SK-N-SH (cell line): ENCODE data around the gene PDE10A. TPM values are rescaled to one million over a fixed set of nuclear protein-coding genes. Genes with fewer than 3 reads are reported as not detected.

ENCODE experiments used
- CTCF ChIA-PET: fragments of 300-600, 350-600 bp; formaldehyde crosslinking; extraction: SDS; loops from one replicate; lab custom pipeline; 2021; lab: Yijun Ruan, JAX
- POLR2A ChIA-PET: fragments of 350-600 bp; sonication (Branson Sonifier 250); formaldehyde crosslinking; extraction: SDS; loops from one replicate; lab custom pipeline; 2020; ENCODE audit warnings: antibody characterized with exemption, inconsistent platforms; lab: Yijun Ruan, JAX
- DNase-seq: peaks from one replicate; pipeline ENCODE4 v3.0.0; 2012
- H2AFZ ChIP-seq: fragments of 200-600 bp; sonication (generic); 2 replicates; pipeline ENCODE4 v1.8.1; 2016; ENCODE audit warnings: antibody characterized with exemption, mild to moderate bottlenecking, low read depth
- H3F3A ChIP-seq: fragments of 200-600 bp; sonication (generic); replicated peaks from 2 replicates; pipeline ENCODE3; 2016; ENCODE audit warnings: antibody characterized with exemption, mild to moderate bottlenecking; ENCODE audit not compliant: insufficient read depth
- H3K27ac ChIP-seq, 2 experiments: fragments of 200-500 bp in 1 of 2; fragments of 200-600 bp in 1 of 2; sonication (Bioruptor generic) in 1 of 2; sonication (generic), shearing (Covaris generic) in 1 of 2; 2 replicates each; pipeline versions ENCODE4 v1.5.1 to v1.6.1; 2014 to 2016; ENCODE audit warnings: low read depth in 2 of 2, inconsistent platforms in 1 of 2, low read length in 1 of 2, mild to moderate bottlenecking in 1 of 2, mixed read lengths in 1 of 2
- H3K27me3 ChIP-seq: fragments of 200-600 bp; sonication (generic), shearing (Covaris generic); 2 replicates; pipeline ENCODE4 v1.6.1; 2016; ENCODE audit warnings: mixed run types; ENCODE audit not compliant: insufficient read depth
- H3K36me3 ChIP-seq, 2 experiments: fragments of 200-500 bp in 1 of 2; fragments of 200-600 bp in 1 of 2; sonication (Bioruptor generic) in 1 of 2; sonication (generic) in 1 of 2; replicated peaks in 1 of 2; 2 replicates each; pipeline versions ENCODE3 to v1.5.1; 2014 to 2016; ENCODE audit warnings: low read length in 1 of 2, mild to moderate bottlenecking in 1 of 2; ENCODE audit not compliant: insufficient read depth in 2 of 2, control insufficient read depth in 1 of 2
- H3K4me1 ChIP-seq, 2 experiments: fragments of 200-500 bp in 1 of 2; fragments of 200-600 bp in 1 of 2; sonication (Bioruptor generic) in 1 of 2; sonication (generic), shearing (Covaris generic) in 1 of 2; 2 replicates each; pipeline versions ENCODE4 v1.5.1 to v1.6.1; 2014 to 2016; ENCODE audit warnings: low read depth in 1 of 2, low read length in 1 of 2, mixed run types in 1 of 2; ENCODE audit not compliant: insufficient read depth in 2 of 2, control insufficient read depth in 1 of 2
- H3K4me2 ChIP-seq: fragments of 200-600 bp; sonication (generic), shearing (Covaris generic); 2 replicates; pipeline ENCODE4 v1.6.1; 2017; ENCODE audit warnings: mixed run types
- H3K4me3 ChIP-seq, 2 experiments: fragments of 200-500 bp in 1 of 2; fragments of 200-600 bp in 1 of 2; sonication (Bioruptor generic) in 1 of 2; sonication (generic), shearing (Covaris generic) in 1 of 2; 2 replicates each; pipeline versions ENCODE4 v1.5.1 to v1.8.1; 2014 to 2016; ENCODE audit warnings: low read depth in 2 of 2, inconsistent platforms in 1 of 2, low read length in 1 of 2, mild to moderate bottlenecking in 1 of 2, mixed read lengths in 1 of 2, moderate library complexity in 1 of 2
- H3K79me2 ChIP-seq: fragments of 200-600 bp; sonication (generic); 2 replicates; pipeline ENCODE4 v1.8.1; 2017; ENCODE audit warnings: mild to moderate bottlenecking; ENCODE audit not compliant: insufficient read depth
- H3K9ac ChIP-seq: fragments of 200-600 bp; sonication (generic); 2 replicates; pipeline ENCODE4 v1.6.1; 2017; ENCODE audit warnings: mixed run types
- H3K9me2 ChIP-seq: fragments of 200-600 bp; sonication (generic); 2 replicates; pipeline ENCODE4 v1.6.1; 2017; ENCODE audit warnings: mixed run types
- H3K9me3 ChIP-seq: fragments of 200-600 bp; sonication (generic); 2 replicates; pipeline ENCODE4 v1.6.1; 2017; ENCODE audit warnings: mixed run types, mild to moderate bottlenecking, moderate library complexity
- H4K20me1 ChIP-seq: fragments of 200-600 bp; sonication (generic); 2 replicates; pipeline ENCODE4 v1.6.1; 2017; ENCODE audit warnings: mild to moderate bottlenecking, mixed run types; ENCODE audit not compliant: insufficient read depth
- CTCF ChIP-seq: fragments of 200-600 bp; sonication (generic); IDR thresholded peaks from 2 replicates; pipeline ENCODE4 v1.6.1; 2017; ENCODE audit warnings: antibody characterized with exemption, mild to moderate bottlenecking, moderate library complexity
- EP300 ChIP-seq, 2 experiments: IDR thresholded peaks; 2 replicates each; pipeline versions ENCODE4 v1.4.0 to v1.6.1; 2012; ENCODE audit warnings: borderline replicate concordance in 1 of 2, low read depth in 1 of 2, low read length in 1 of 2
- EZH2phosphoT487 ChIP-seq: fragments of 200-600 bp; sonication (generic); IDR thresholded peaks from 2 replicates; pipeline ENCODE4 v1.6.1; 2017; ENCODE audit warnings: low read depth, mixed run types, mild to moderate bottlenecking, antibody characterized with exemption, moderate library complexity, borderline replicate concordance
- FOSL2 ChIP-seq: IDR thresholded peaks from 2 replicates; pipeline ENCODE4 v1.4.0; 2012; ENCODE audit warnings: low read depth, mild to moderate bottlenecking, moderate library complexity, borderline replicate concordance
- FOXM1 ChIP-seq: IDR thresholded peaks from 2 replicates; pipeline ENCODE4 v1.4.0; 2012; ENCODE audit warnings: low read depth, mild to moderate bottlenecking
- GATA2 ChIP-seq: sonication (generic); formaldehyde crosslinking; IDR thresholded peaks from 2 replicates; pipeline ENCODE4 v1.5.0; 2020; ENCODE audit warnings: mild to moderate bottlenecking, missing genetic modification reagents
- IRF3 ChIP-seq: fragments of 150-350 bp; IDR thresholded peaks from 2 replicates; pipeline ENCODE4 v1.6.1; 2016; ENCODE audit warnings: mild to moderate bottlenecking, low read depth, low read length
- MAX ChIP-seq: IDR thresholded peaks from 2 replicates; pipeline ENCODE4 v1.4.0; 2012; ENCODE audit warnings: low read depth
- MXI1 ChIP-seq: IDR thresholded peaks from 2 replicates; pipeline ENCODE4 v1.6.1; 2012; ENCODE audit warnings: mild to moderate bottlenecking, low read depth, low read length, improper control_type of control experiment
- NFIC ChIP-seq: IDR thresholded peaks from 2 replicates; pipeline ENCODE4 v1.4.0; 2012; ENCODE audit warnings: borderline replicate concordance
- PBX3 ChIP-seq: IDR thresholded peaks from 2 replicates; pipeline ENCODE4; 2012
- POLR2AphosphoS5 ChIP-seq: IDR thresholded peaks from 2 replicates; pipeline ENCODE4 v1.6.1; 2012; ENCODE audit warnings: low read depth, low read length
- RAD21 ChIP-seq: IDR thresholded peaks from 2 replicates; pipeline ENCODE4 v1.6.1; 2012; ENCODE audit warnings: mild to moderate bottlenecking, low read length
- RCOR1 ChIP-seq: fragments of 150-350 bp; IDR thresholded peaks from 2 replicates; pipeline ENCODE4 v1.6.1; 2017; ENCODE audit warnings: antibody characterized with exemption, low read length
- RFX5 ChIP-seq: IDR thresholded peaks from 2 replicates; pipeline ENCODE4 v1.6.1; 2012; ENCODE audit warnings: mild to moderate bottlenecking, improper control_type of control experiment, low read length
- RXRA ChIP-seq: IDR thresholded peaks from 2 replicates; pipeline ENCODE4 v1.4.0; 2012; ENCODE audit warnings: low read depth, mild to moderate bottlenecking, borderline replicate concordance
- SMC3 ChIP-seq: IDR thresholded peaks from 2 replicates; pipeline ENCODE4 v1.6.1; 2012; ENCODE audit warnings: low read depth, low read length, improper control_type of control experiment
- TCF12 ChIP-seq: IDR thresholded peaks from 2 replicates; pipeline ENCODE4 v1.4.0; 2012
- TEAD4 ChIP-seq: IDR thresholded peaks from 2 replicates; pipeline ENCODE4 v1.4.0; 2012; ENCODE audit warnings: mild to moderate bottlenecking, borderline replicate concordance; ENCODE audit not compliant: insufficient read depth
- YY1 ChIP-seq: IDR thresholded peaks from 2 replicates; pipeline ENCODE4 v1.4.0; 2012; ENCODE audit warnings: low read depth, mild to moderate bottlenecking
- ZBTB33 ChIP-seq: IDR thresholded peaks from 2 replicates; pipeline ENCODE4 v1.4.0; 2012; ENCODE audit warnings: low read depth, borderline replicate concordance
- WGBS: methylation state at CpG from one replicate; pipeline ENCODE4 v1.1.6; 2017; ENCODE audit warnings: low lambda C conversion rate; 5-methylcytosine and 5-hydroxymethylcytosine counted together
- polyA plus RNA-seq, 3 experiments: library from polyadenylated mRNA; depleted of rRNA; stranded (reverse); fragments of >200 nt; gene quantifications; 2 replicates each; pipeline ENCODE4 v1.2.3, GENCODE V29; 2012

The PDE10A gene
- polyA plus RNA-seq, 1 of the 3 experiments (the other 2 are of a cell fraction): 0.43 TPM

GRCh38 chr6:165426892-165427291 is 236.1 kb downstream of the PDE10A start:
- no peak overlapping the region for H3K27ac ChIP-seq
- H3K9me3 ChIP-seq: no peaks in the 10 kb centered on the region
- H3K4me3 ChIP-seq: no peak overlapping the region
- POLR2A ChIA-PET: no interaction called here
- H3K4me2 ChIP-seq: no peak overlapping the region
- H3K9me2 ChIP-seq: 0 out of 2 replicates have a peak, but pooled peaks cover 3% of the 10 kb centered on the region
- no peaks in the 10 kb centered on the region for H3K27me3 ChIP-seq
- no peaks in the 10 kb centered on the region for H3K4me1 ChIP-seq
- H3K79me2 ChIP-seq: no peaks in the 10 kb centered on the region
- TF ChIP-seq MXI1 (no peak), CTCF (no peak), RCOR1 (no peak), MAX (no peak), NFIC (no peak), IRF3 (no peak), EP300 (IDR thresholded peaks at IDR 0.05; ENCODE audit: borderline replicate concordance in 1 of 2, low read depth in 1 of 2, low read length in 1 of 2) (no peak), RXRA (no peak), TEAD4 (no peak), RFX5 (no peak), PBX3 (no peak), POLR2AphosphoS5 (no peak)
- no peaks in the 10 kb centered on the region for H4K20me1 ChIP-seq
- 53% methylated on average over 2 of the region's 2 CpGs for WGBS
- H2AFZ ChIP-seq: no peak overlapping the region
- no peak for DNase-seq
- CTCF ChIA-PET: interaction anchor here (0.6 to 4.1 kb wide), 3 partner anchors 13 to 423 kb away, joined by 3 to 15 read pairs (median 3); no protein-coding TSS in a partner anchor
- no peak overlapping the region for H3K9ac ChIP-seq
- H3F3A ChIP-seq: no peaks in the 10 kb centered on the region
- H3K36me3 ChIP-seq: no peaks in the 10 kb centered on the region

GRCh38 chr6:165422192-165422591 is 240.8 kb downstream of the PDE10A start:
- Histone ChIP-seq H3K4me3 (no peak overlapping the region), H3K27ac (no peak overlapping the region)
- DNase-seq: no peak
- TF ChIP-seq FOSL2 (no peak), YY1 (no peak), FOXM1 (no peak), RAD21 (no peak), POLR2AphosphoS5 (no peak), NFIC (no peak), RCOR1 (no peak), RXRA (no peak), GATA2 (CRISPR knock-in tag) (no peak), SMC3 (no peak), EZH2phosphoT487 (no peak), ZBTB33 (no peak), IRF3 (no peak), TCF12 (no peak)
- TF ChIP-seq, all 33 proteins: peak for 0
- H3K9me3 ChIP-seq: no peaks in the 10 kb centered on the region
- H3K4me2 ChIP-seq: no peak overlapping the region
- no peaks in the 10 kb centered on the region for H3K27me3 ChIP-seq
- H2AFZ ChIP-seq: no peak overlapping the region
- no peaks in the 10 kb centered on the region for H3K9me2 ChIP-seq
- H3K79me2 ChIP-seq: no peaks in the 10 kb centered on the region
- no peaks in the 10 kb centered on the region for H3K36me3 ChIP-seq
- CTCF ChIA-PET: no interaction called here
- H3K4me1 ChIP-seq: no peaks in the 10 kb centered on the region
- H3K9ac ChIP-seq: no peak overlapping the region
- 81% methylated on average over 11 of the region's 11 CpGs for WGBS
- no peaks in the 10 kb centered on the region for H4K20me1 ChIP-seq
- H3F3A ChIP-seq: no peaks in the 10 kb centered on the region
- POLR2A ChIA-PET: no interaction called here
